SK-N-MC (cell line): Measurements from ENCODE around the gene KRT31.

Source experiments
- EZH2 ChIP-seq: fragments of 200-600 bp; sonication (generic); IDR thresholded peaks from one replicate; pipeline ENCODE4 v1.6.1; 2017; ENCODE audit warnings: antibody characterized with exemption
- FOXP2 ChIP-seq: optimal IDR thresholded peaks from 2 replicates; pipeline ENCODE3; 2011; ENCODE audit warnings: mild to moderate bottlenecking, moderate library complexity; ENCODE audit not compliant: insufficient read depth; ENCODE audit errors: extremely low read length, control extremely low read depth
- POLR2AphosphoS5 ChIP-seq: IDR thresholded peaks from 2 replicates; pipeline ENCODE4 v1.6.1; 2012; ENCODE audit warnings: mild to moderate bottlenecking, low read depth, low read length, borderline replicate concordance

GRCh38 chr17:41434415-41434814, 37.0 kb upstream of the KRT31 start:
- TF ChIP-seq POLR2AphosphoS5 (no peak), EZH2 (no peak), FOXP2 (no peak)
